Duodenal mucosa (tissue), 2 donors: Measurements from ENCODE around the gene RASGRF2.

Experiments
- H3K27ac ChIP-seq: one replicate; pipeline ENCODE4 v1.7.0; 2013; ENCODE audit warnings: low read depth, low read length
- H3K27me3 ChIP-seq, 2 donors: one replicate each; pipeline ENCODE4 v1.7.0; 2013; ENCODE audit warnings: low read length in 2 of 2, control low read depth in 1 of 2; ENCODE audit not compliant: insufficient read depth in 2 of 2, control insufficient read depth in 1 of 2
- H3K36me3 ChIP-seq, 2 donors: one replicate each; pipeline ENCODE4 v1.7.0; 2013; ENCODE audit warnings: low read length in 2 of 2, control low read depth in 1 of 2; ENCODE audit not compliant: insufficient read depth in 2 of 2, control insufficient read depth in 1 of 2
- H3K4me1 ChIP-seq, 2 donors: one replicate each; pipeline ENCODE4 v1.7.0; 2013; ENCODE audit warnings: low read length in 2 of 2, control low read depth in 1 of 2; ENCODE audit not compliant: insufficient read depth in 2 of 2, control insufficient read depth in 1 of 2
- H3K4me3 ChIP-seq, 2 donors: one replicate each; pipeline ENCODE4 v1.7.0; 2013; ENCODE audit warnings: low read length in 2 of 2, low read depth in 1 of 2
- H3K9ac ChIP-seq, 2 donors: one replicate each; pipeline ENCODE4 v1.7.0; 2013; ENCODE audit warnings: low read length in 2 of 2, low read depth in 1 of 2
- H3K9me3 ChIP-seq, 2 donors: one replicate each; pipeline ENCODE4 v1.7.0; 2013; ENCODE audit warnings: low read length in 2 of 2, control low read depth in 1 of 2; ENCODE audit not compliant: control insufficient read depth in 1 of 2

Gene RASGRF2

DNA sequence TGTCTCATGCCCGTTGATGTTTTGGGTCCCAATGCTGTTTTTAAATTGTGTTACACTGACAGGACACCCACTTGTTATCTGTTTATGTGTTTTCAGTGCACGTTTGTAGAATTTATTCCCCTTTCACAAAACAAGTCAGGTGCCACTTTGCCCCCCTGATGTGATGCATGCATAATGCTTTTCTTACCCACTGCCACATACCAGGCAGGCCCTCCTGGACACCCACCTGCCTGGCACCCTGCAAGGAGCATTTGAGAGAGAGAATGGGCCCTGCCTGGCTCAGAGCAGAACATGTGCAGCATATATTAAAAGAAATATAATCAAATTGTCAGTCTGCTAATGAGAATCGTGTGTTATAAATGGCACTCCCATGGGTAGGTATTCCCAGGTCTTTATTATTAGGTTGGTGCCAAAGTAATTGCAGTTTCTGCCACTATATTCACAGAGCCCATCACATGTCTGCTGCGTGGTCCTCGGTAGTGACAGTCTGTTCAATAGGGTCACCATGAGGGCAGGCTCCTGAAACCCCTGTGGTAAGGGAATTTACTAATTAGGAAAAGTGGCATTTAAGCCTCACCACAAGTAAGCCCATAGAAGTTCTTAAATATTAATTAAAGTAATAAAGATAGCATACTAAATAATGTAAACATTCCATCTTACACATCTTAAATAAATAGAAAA, 220.8 kb downstream of the RASGRF2 start:
- Histone ChIP-seq H3K36me3 (no peaks in the 10 kb centered on the region), H3K4me3 (no peak overlapping the region), H3K9ac (no peak overlapping the region), H3K27ac (no peak overlapping the region), H3K4me1 (no peaks in the 10 kb centered on the region), H3K27me3 (no peaks in the 10 kb centered on the region), H3K9me3 (no peaks in the 10 kb centered on the region)

GRCh38 chr5:81181576-81182316, 221.6 kb downstream of the RASGRF2 start:
- Histone ChIP-seq H3K9me3 (no peaks in the 10 kb centered on the region), H3K36me3 (no peaks in the 10 kb centered on the region), H3K4me1 (no peaks in the 10 kb centered on the region), H3K4me3 (no peak overlapping the region), H3K27me3 (no peaks in the 10 kb centered on the region), H3K9ac (no peak overlapping the region), H3K27ac (no peak overlapping the region)

- Histone ChIP-seq H3K36me3 (no peaks in the 10 kb centered on the region), H3K4me3 (no peak overlapping the region), H3K27me3 (no peaks in the 10 kb centered on the region), H3K9ac (no peak overlapping the region), H3K4me1 (no peaks in the 10 kb centered on the region), H3K9me3 (no peaks in the 10 kb centered on the region), H3K27ac (no peak overlapping the region)
Measured at GRCh38 chr5:81182396-81183390, 222.5 kb downstream of the RASGRF2 start.

DNA sequence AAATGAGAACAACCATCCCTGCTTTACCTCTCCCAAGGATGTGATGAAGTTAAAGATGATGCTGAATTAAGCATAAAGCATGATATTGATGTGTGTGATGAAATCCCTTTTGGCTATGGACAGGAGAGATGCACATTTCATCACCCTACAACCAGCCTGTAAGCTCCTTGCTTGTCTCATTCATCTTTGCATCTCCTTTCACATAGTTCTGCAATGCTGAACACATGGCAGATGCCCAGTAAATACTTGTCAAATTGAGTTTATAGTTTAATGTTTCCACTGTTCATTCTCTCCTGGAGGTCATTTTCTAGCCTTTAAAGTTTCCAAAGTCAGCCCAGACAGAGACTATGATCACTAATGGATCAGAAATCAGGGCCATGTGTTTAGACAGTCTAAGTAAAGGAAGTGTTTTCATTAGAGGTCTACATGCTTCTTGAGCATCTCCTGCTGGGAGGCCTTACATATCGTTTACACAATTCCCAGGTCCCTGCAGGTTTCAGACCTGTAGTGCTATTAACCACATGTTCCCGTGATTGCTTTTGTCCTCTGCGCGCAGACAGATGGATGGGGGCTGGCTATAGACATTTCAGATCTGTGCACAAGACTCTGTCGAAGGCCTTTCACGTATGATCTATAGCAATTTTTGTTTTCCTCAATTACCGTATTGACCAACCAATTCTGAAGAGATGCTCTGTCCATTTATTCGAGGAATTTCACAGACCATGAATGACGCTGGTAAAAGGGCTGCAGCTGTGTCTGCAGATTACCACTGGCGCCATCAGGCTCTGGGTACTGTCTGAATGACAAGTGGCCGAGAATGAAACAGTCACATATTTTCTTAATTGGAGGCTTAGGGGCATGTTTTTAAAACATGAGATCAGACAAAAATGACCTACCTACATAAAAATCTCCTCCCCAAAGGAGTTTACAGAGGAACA, 223.9 kb downstream of the RASGRF2 start:
- Histone ChIP-seq H3K27ac (no peak overlapping the region), H3K9me3 (no peaks in the 10 kb centered on the region), H3K4me1 (no peaks in the 10 kb centered on the region), H3K27me3 (no peaks in the 10 kb centered on the region), H3K4me3 (no peak overlapping the region), H3K36me3 (no peaks in the 10 kb centered on the region), H3K9ac (no peak overlapping the region)

- H3K9ac ChIP-seq: no peak overlapping the region
- no peaks in the 10 kb centered on the region for H3K27me3 ChIP-seq
- H3K36me3 ChIP-seq: no peaks in the 10 kb centered on the region
- H3K27ac ChIP-seq: no peak overlapping the region
- H3K4me1 ChIP-seq: no peaks in the 10 kb centered on the region
- no peak overlapping the region for H3K4me3 ChIP-seq
- H3K9me3 ChIP-seq: no peaks in the 10 kb centered on the region
Measured at GRCh38 chr5:81184749-81185110, 224.6 kb downstream of the RASGRF2 start.

GRCh38 chr5:81187885-81188284, 227.7 kb downstream of the RASGRF2 start:
- H3K36me3 ChIP-seq: no peaks in the 10 kb centered on the region
- H3K9me3 ChIP-seq: no peaks in the 10 kb centered on the region
- H3K4me3 ChIP-seq: peak overlapping the region in 1 of 2 donors; percentile 19
- H3K9ac ChIP-seq: no peak overlapping the region
- H3K27me3 ChIP-seq: no peaks in the 10 kb centered on the region
- H3K27ac ChIP-seq: no peak overlapping the region
- no peaks in the 10 kb centered on the region for H3K4me1 ChIP-seq

DNA sequence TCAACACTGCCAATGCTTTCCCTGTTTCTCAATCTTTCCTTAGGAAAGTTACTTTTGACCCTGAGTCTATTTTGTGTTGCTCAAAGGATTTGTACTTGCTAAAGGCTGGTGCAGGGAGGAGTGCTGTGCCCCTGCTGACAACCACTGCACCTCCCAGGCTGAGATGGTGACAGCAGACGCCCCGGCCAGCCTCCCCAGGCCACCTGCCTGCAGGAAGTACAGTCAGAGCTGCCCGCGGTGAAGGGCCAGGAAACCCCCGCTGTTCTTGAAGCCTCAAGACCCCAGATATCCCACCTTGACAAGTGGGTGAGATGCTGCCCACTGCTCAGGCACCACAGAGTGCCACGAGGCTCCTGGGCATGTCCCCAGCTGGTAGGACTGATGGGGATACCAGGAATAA, 228.8 kb downstream of the RASGRF2 start:
- Histone ChIP-seq H3K4me1 (no peaks in the 10 kb centered on the region), H3K9ac (no peak overlapping the region), H3K36me3 (no peaks in the 10 kb centered on the region), H3K27me3 (no peaks in the 10 kb centered on the region), H3K27ac (no peak overlapping the region), H3K4me3 (no peak overlapping the region), H3K9me3 (no peaks in the 10 kb centered on the region)

GRCh38 chr5:81189875-81190498, 229.8 kb downstream of the RASGRF2 start:
- H3K27me3 ChIP-seq: no peaks in the 10 kb centered on the region
- H3K4me3 ChIP-seq: no peak overlapping the region
- H3K4me1 ChIP-seq: peaks cover 3% of the 10 kb centered on the region in 2 donors
- H3K9ac ChIP-seq: no peak overlapping the region
- no peaks in the 10 kb centered on the region for H3K36me3 ChIP-seq
- H3K27ac ChIP-seq: no peak overlapping the region
- no peaks in the 10 kb centered on the region for H3K9me3 ChIP-seq

DNA sequence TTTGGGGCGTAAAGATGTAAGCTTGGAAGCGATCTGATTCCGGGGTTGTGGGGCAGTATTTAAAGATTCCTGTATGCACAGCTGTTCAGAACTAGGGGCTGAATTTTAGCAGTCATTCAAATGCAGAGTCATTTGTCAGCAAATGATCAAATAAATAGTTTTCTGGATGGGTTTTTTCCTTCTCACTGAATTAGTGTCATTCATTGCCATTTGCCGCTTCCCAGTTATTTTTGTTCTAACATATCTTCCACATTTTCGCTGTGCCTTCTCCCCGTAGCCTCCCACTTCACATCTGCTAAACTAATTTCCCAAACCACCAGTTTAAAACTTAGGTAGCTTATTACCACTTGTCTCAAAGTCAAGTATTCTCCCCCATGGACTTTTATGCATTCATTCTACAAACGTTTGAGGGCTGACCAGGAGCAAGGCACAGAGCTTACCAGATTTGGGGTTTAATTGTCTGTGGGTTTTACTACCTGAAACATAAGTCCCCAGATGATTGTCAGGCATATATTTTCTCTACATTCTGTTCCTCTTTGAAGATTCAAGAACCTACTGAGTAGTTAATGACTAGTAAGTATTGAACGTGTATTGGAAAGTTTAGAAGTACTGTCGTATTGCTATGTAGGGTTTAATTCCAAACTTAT, 231.7 kb downstream of the RASGRF2 start:
- Histone ChIP-seq H3K36me3 (no peaks in the 10 kb centered on the region), H3K4me1 (peaks cover 4 to 7% of the 10 kb centered on the region in 2 donors), H3K27me3 (no peaks in the 10 kb centered on the region), H3K9me3 (no peaks in the 10 kb centered on the region), H3K4me3 (no peak overlapping the region), H3K27ac (no peak overlapping the region), H3K9ac (no peak overlapping the region)
